M059J (cell line): ENCODE data around the gene EPS15. TPM values are rescaled to one million over a fixed set of nuclear protein-coding genes. Genes with fewer than 3 reads are reported as not detected.
A peak's percentile ranks its signal among the peaks of the same experiment; 100 is the strongest.
"Not testable (repeated sequence)": the region's sequence is repeated elsewhere in the genome, so short reads cannot be mapped to it uniquely, and the experiment has no call there.

Experiments
- DNase-seq: peaks from one replicate; pipeline ENCODE4 v3.0.0-alpha.2; 2012; ENCODE audit warnings: low read depth
- total RNA-seq: library from RNA; depleted of rRNA; stranded (reverse); fragments of >200 nt; shearing (Covaris generic); gene quantifications from 2 replicates; pipeline ENCODE4 v1.2.3, GENCODE V29; 2014

Gene EPS15
- total RNA-seq, 1 experiment from 2014 or later = 28.0 TPM

DNA sequence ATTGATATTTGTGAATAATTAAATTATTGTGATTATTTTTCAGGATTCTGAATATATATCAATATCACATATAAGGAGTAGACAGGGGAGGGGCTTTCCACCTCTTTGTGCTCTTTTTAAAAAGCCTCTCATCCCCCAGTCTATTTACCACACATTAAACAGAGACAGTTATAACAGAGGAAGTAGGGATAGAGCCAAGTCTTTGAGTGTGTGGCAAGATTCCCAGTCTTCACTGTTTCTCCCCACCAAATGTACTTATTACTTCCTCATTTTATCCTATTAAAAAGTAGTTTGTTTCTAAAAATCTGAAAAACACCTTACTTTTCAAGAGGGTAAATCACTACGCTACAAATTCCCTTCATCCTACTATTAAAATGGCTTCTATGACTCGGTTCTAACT lies 46.7 kb downstream of the EPS15 start:
- DNase-seq = no peak

DNA sequence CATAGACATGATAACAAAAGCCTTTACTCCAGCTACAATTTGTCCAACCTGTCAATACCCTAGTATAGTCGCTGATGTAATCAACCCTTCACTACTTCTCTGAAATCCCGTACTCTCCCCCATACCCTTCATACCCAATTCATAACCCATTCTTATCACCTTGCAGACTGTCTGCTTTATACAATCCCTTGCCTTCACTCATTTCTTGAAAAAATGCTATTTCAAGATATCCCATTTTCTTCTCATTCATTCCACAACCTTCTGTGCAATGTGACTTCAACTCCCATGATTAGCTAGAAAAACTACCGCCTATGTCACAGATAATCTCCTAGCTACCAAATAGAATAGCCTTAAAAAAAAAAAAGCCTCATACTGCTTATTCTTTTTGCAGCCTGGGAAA lies 49.5 kb downstream of the EPS15 start:
- no peak for DNase-seq

DNA sequence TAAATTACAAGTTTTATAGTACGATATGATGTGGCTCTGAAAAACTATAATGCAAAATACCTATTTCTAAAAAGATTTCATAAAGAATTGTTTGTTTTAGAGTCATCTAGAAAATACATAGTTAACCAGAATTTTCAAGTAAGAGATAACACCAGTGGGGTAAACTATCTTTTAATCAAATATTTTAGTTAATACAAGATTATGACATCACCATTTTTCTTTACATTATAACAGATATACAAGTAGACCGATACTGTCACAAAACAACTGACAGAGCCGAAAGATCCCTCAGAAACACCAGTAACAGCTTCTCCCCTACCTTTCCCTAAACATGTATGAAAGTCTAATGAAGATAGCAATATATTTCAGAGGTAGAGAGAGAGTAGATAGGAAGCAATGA lies 54.2 kb downstream of the EPS15 start:
- no peak for DNase-seq

DNA sequence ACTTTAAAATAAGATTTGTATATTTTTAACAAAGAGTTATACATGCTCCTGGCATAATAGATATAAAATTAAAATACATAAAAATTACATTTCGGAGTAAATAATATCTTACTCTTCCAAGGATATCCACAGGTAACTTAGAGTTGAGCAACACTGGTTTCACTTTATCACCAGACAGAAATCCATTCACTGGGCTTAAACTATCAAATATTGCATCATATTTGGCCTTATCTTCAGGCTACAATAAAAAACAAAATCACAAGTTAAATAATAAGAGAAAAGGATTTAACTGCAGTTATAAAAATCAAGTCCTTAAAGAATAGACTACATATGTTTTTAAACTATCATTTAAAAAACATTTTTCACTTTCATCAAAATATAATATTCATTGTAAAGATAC lies 55.5 kb downstream of the EPS15 start:
- DNase-seq = no peak

DNA sequence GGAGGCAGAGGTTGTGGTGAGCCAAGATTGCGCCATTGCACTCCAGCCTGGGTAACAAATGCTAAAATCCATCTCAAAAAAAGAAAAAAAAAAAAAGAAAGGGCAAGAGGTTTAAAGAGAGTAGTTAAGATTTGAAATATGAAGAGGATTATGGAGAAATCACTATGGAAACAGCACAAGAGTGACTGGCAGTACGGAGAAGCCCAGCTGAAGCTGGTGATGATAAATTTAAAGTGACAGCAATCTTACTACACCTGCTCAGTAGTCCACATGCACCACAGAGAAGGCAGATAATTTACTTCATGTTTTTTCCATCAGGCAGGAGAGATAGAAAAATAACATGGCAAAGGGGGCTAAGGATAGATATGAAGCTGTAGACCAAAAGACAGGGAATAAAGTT lies 56.8 kb downstream of the EPS15 start:
- not testable (repeated sequence) for DNase-seq

DNA sequence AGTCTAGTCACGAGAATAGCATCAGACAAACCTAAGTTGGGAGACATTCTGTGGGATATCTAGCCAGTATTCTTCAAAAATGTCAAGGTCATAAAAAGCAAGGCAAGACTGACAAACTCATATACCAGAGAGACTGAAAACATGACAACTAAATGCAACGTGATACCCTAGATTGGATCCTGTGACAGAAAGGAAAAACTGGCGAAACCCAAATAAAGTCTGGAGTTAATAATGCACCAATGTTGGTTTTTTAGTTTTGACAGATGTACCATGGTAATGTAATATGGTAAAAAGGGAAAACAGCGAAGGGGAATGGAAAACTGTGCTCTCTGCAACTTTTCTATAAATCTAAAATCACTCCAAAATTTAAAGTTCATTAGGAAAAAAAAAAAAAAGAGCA lies 64.5 kb downstream of the EPS15 start:
- DNase-seq = no peak

DNA sequence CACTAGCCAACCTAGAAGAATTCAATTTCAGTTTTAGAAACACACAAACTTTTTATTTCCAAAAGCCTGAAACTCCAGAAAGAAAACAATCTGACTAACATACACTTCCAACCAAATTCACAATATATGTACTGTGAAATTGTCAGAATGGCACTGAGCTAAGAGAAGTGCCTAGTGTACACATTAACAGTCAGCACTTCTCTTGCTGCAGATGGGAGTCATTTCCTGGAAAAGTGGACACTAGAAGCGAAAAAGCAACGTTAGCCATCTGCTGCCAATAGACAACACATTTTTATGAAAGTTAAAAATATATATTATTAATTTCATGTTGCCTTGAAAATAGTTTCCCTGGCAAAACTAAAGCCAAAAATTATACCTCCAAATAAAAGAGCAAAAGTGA lies 66.1 kb downstream of the EPS15 start:
- no peak for DNase-seq

DNA sequence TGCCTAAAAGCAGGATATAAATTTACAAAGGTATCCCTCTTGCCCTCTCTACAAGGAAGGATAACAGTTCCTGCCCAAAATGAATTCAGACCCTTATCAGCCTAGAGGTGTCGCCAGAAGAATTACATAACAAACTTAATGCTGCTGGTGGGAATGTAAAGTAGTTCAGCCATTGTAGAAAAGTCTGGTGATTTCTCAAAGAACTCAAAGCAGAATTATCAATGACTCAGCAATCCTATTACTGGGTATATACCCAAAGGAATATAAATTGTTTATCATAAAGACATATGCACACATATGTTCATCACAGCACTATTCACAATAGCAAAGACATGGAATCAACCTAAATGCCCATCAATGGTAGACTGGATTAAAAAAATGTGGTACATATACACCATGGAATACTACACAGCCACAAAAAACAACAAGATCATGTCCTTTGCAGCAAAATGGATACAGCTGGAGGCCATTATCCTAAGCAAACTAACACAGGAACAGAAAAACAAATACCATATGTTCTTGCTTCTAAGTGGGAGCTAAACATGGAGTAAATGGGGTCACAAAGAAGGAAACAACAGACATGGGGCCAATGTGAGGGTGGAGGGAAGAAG lies 70.1 kb downstream of the EPS15 start:
- not testable (repeated sequence) for DNase-seq

DNA sequence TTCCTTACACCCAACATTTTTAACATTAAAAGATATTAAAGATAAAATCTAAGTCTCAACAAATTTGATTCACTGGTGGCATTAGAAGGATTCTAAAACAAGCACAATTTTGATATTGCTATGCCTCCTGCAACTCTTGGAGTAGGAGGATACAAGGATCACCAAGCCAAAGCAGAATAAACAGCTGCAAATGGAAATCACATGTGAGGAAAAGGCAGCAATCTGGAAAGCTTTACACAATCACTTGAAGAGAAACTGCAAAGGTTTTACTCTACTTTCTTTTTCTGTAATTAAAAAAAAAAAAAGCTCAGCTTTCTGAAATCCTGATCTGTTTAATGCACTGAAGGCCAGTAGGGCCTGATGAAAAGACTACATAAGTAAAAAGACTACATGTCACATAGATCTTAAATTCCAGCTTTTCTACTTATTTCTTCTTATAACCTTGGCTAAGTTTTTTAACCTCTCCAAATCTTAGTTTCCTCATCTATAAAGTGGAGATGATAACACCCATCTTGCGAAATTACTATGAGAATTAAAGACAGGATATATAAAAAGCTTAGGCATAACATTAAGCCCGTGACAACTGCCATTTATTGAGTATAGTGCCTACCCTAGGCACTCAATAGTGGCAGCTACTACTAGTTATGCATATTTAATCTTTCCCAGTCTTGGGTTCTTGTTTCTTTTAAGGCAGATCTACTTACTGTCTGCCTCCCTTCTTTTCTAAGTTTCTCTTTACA lies 73.5 kb downstream of the EPS15 start:
- DNase-seq = no peak

DNA sequence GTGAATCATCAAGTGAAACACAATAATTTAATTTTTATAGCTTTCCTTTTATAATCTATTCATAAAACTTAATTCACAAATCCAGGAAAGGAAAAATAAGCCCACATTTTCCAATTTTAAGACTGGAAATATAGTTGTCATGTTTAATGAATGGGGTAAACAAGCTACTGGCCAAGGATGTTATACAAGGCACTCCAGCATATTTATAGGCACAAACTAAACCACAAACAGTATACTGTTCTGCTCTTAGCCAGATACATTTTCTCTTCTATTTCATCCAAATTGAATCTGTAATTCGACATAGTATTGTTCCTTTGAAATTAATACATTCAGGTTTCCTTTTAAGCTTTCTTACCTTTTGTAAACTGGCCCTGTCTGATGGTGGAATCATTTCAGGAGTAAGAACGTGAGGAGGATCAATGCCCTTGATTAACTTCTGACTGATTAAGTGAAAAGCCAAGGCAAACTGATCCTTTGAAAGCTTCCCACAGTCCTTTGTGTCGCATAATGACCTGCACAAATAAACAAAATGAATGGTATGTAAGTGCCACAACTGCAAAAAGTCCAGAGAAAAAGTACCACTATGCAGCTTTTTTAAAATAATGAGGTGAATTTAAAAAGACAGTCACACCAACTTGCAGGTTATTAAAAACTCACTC lies 74.4 kb downstream of the EPS15 start:
- DNase-seq = no peak

DNA sequence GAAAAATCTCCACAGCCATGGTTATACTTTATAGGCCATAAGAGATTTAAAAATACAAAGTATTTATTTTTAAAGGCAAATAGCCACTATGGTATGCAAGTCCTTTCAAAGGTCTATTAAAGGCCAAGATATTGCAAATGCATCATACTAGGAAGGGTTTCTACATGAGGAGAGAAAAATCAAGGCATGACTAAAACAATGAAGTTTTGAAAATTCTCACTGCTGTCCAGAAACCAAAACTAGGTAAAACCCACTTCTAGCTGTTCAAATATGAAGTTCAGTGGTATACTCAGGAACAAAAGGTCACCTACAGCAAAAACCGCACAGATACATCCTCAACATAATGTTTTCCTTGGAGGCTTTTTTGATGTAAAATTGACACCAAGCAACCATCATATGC lies 75.0 kb downstream of the EPS15 start:
- no peak for DNase-seq

DNA sequence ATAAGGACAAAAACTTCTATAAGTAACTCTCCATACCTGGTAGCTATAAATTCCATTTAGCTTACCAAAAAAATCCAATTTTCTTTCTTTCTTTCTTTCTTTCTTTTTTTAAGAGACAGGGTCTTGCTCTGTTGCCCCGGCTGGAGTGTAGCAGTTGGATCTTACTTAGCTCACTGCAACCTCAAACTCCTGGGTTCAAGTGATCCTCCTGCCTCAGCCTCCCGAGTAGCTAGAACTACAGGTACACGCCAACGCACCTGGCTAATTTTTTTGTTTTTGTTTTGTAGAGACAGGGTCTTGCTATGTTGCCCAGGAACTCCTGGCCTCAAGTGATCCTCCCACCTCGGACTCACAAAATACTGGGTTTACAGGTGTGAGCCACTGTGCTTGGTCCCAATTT lies 75.5 kb downstream of the EPS15 start:
- DNase-seq = no peak

DNA sequence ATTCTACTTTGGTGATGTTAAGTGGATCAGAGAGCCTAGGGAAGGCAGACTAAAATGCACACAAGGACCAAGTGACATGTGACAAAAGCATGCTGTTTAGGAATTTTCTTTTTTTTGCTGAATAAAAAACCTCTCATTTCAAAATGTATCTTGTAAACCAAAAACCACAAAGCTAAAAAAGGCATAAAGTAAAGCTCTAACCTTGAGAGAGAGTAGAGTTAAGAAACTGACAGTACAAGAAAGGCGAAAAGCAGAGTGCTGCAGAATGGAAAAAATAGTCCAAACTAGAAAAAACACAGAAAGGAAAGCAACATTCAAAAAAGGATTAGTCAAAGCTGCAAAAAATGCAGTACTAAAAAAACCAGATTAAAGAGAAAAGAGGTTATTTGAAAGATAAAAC lies 76.5 kb downstream of the EPS15 start:
- DNase-seq = no peak

DNA sequence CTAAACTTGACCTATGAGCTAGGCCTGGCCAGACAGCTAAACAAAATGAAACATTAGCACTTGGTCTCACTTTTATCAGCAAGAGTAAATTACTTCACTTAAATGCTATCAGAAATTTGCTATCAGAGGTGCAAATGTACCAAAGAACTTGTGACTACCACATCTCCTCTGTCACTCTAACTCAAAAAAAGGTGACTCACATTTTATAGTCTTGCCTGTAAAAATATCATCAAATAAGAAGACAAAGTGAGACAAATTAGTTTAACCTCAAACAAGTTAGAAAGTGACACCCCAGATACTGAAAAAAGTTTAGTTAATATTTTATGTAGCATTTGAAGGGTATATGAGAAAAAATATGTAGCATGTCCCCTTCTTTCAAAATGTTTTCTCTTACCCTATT lies 76.9 kb downstream of the EPS15 start:
- peak; percentile 9 for DNase-seq

DNA sequence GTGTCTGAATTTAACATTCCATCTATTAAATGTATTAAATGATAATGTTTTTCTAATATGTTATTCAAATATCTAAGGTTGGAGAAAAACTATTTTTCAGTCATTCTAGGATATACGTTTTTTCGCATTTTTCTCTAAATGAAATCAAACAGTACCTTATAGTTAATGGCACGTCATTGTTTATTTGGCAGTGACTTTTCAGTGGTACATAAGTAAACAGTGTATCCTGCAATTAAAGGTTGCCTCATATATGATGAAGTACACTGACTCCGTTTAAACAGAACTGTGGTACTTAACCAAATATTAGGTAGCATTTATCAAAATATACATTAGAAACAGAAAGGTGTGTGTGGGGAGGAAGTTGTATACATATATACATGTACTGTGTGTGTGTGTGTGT lies 79.2 kb downstream of the EPS15 start:
- DNase-seq = no peak

DNA sequence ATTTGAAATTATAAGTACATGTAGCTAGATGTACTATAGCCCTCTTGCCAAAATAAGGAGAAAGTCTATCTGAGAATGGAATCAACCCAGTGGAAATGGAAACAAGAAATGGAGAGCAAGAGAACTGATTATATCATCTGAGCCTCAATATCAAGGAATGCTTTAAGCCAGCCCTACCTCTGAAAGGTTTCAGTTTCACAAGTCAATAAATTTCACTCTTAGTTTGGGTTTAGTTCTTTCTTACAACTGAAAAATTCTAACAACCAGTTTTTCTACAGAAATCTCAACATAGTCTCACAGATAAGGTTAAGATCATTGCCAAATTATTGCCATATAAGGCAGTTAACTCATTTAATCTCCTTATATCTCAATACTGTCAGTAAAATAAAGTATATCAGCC lies 80.0 kb downstream of the EPS15 start:
- DNase-seq = no peak

DNA sequence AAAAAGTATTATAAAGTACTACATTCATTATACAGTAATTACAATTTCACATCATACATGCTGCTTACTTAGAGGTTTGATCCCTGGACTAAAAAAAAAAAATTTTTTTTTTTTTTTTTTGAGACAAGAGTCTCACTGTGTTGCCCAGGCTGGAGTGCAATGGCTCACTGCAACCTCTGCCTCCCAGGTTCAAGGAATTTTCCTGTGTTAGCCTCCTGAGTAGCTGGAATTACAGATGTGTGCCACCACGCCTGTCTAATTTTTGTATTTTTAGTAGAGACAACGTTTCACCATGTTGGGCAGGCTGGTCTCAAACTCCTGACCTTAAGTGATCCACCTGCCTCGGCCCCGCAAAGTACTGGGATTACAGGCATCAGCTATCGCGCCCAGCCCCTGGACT lies 81.7 kb downstream of the EPS15 start:
- DNase-seq = not testable (repeated sequence)

DNA sequence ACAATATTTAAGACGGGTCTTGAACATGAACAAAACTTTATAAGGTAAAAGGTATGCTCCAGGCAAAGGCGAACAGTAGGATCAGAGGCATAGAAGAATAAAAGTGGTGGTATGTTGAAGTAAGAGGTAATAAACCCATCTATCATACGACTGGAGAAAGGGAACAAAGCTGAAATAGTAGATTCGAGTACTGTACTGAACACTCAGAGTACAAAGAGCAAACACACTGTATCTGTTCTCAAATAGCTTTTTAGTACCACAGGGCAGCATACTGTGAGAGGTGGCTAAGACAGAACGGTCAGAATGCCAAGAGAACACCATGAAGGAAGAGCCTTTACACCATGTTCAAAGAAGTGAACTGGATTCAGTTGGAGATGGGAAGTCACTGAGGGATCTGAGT lies 83.2 kb downstream of the EPS15 start:
- no peak for DNase-seq

DNA sequence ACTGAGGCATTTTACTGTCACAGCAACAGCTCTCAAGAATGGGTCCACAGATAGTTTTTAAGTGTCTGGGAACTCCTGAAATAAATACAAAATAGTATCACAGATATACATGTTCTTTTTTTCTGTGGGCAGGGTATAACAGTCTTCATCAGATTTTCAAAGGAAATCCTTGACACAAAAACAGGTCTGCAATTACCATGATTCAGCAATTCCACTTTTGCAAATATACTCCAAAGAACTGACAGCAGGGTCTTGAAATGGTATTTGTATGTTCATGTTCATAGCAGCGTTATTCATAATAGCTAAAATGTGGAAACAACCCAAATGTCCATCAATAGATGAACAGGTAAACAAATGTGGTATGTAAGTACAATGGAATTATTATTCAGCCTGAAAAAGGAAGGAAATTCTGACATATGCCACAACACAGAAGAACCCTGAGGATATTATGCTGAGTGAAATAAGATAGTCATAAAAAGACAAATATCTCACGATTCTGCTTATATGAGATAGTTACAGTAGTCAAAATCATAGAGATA lies 85.0 kb downstream of the EPS15 start:
- no peak for DNase-seq

DNA sequence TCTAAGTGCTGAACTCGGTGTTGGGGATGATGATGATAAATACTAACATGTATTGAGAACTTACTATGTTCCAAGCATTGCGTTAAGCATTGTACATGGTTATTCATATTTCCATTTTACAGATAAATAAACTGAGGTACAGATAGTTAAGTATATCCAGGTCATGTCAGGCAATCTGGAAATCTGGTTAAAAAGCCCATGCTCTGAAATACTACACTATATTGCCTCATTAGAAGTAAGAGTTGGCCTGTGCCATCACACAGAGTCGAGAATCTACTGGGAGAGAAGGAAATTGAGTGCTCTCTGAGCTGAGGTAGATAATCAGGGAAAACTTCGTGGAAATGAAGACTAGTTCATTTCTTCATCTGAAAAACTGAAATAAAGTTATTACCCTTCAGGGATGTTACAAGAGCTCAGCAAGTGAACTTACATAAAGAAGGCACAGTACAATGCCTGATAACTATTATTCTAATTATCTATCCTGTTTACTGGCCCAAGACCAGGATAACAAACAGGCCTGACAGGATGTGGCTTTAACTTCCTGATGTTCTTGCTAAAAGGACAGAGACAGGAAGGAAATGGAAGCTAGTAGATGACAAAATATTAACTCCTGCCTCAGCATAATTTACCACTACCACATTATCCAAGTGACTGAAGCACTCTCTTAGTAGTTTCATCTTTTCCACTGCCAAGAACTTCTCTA lies 85.6 kb downstream of the EPS15 start:
- DNase-seq = peak; percentile 38

DNA sequence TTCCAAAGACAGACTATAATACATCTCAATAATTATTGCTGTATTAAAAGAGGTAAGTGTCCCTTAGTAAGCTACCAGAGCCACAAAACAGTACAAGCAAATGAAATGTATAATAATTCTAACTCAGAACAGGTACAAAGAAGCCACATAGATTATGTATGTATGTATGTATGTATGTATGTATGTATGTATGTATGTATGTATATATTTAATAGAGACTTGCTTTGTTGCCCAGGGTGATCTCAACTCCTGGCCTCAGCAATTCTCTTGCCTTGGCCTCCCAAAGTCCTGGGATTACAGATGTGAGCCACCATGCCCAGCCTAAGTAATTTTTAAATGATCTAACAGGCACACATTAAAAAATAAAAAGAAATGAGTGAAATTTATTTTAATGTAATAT lies 86.9 kb downstream of the EPS15 start:
- DNase-seq = no peak

DNA sequence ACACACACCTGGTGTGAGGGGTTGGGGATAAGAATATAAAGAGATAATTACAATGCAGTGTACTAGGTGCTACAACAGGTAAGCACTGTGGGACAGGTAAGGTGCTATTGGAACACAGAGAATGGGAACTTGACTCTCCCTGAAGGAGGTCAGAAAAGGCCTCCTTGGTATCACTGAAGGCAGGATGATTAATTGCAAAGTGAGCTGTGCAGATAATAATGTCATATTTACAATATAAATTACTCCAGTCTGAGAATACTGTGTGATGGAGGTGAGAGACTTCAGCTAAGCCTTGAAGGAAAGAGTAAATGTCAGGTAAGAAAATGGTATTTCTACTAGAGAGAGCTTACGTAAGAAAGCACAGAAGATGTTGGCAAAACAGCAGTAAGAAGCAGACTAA lies 91.6 kb downstream of the EPS15 start:
- no peak for DNase-seq
